Cardiac fibroblast (primary cell): Measurements from ENCODE around the gene PLXNA1.

Experiments
- DNase-seq, 2 donors: peaks; one replicate each; pipeline versions ENCODE4 v3.0.0 to v3.0.0-alpha.2; 2010; ENCODE audit warnings: low read depth in 2 of 2
- H3K4me3 ChIP-seq, 2 donors: replicated peaks in 1 of 2; 1 replicate in 1 of 2; 2 replicates in 1 of 2; pipeline ENCODE4 v1.5.1; 2011; ENCODE audit warnings: low read depth in 2 of 2, low read length in 2 of 2, mild to moderate bottlenecking in 2 of 2, moderate library complexity in 1 of 2
- CTCF ChIP-seq: IDR thresholded peaks from one replicate; pipeline ENCODE4 v1.5.1; 2011; ENCODE audit warnings: low read depth, mild to moderate bottlenecking, low read length, inconsistent platforms

PLXNA1 gene

GRCh38 chr3:126990890-126991289, 8.0 kb downstream of the PLXNA1 start:
- no peak for DNase-seq

GRCh38 chr3:126991366-126992200, 8.7 kb downstream of the PLXNA1 start:
- TF ChIP-seq CTCF: no peak
- no peak for DNase-seq
- no peak overlapping the region for H3K4me3 ChIP-seq

More at GRCh38 chr3:126990890-126991289, 8.0 kb downstream of the PLXNA1 start:
- no peak for TF ChIP-seq CTCF
- no peak overlapping the region for H3K4me3 ChIP-seq

- no peak overlapping the region for H3K4me3 ChIP-seq
- DNase-seq: no peak
- no peak for TF ChIP-seq CTCF
Measured at GRCh38 chr3:126992216-126992615, 9.3 kb downstream of the PLXNA1 start.

- TF ChIP-seq CTCF: no peak
- H3K4me3 ChIP-seq: no peak overlapping the region
- no peak for DNase-seq
Measured at GRCh38 chr3:126992776-126993175, 9.9 kb downstream of the PLXNA1 start.

- TF ChIP-seq CTCF: no peak
- DNase-seq: no peak
- no peak overlapping the region for H3K4me3 ChIP-seq
Measured at GRCh38 chr3:126993436-126993835, 10.5 kb downstream of the PLXNA1 start.

- no peak for TF ChIP-seq CTCF
- DNase-seq: peak; percentile 17 to 87
- H3K4me3 ChIP-seq: no peak overlapping the region
Measured at GRCh38 chr3:126994661-126995245, 11.8 kb downstream of the PLXNA1 start.
